IPS DF 19.7 (cell line): ENCODE measurements around the gene SCFD2.

Source experiments
- DNase-seq: peaks from one replicate; pipeline ENCODE4 v3.0.0-alpha.2; 2013; ENCODE audit warnings: low read depth, low spot score

SCFD2 gene

DNA sequence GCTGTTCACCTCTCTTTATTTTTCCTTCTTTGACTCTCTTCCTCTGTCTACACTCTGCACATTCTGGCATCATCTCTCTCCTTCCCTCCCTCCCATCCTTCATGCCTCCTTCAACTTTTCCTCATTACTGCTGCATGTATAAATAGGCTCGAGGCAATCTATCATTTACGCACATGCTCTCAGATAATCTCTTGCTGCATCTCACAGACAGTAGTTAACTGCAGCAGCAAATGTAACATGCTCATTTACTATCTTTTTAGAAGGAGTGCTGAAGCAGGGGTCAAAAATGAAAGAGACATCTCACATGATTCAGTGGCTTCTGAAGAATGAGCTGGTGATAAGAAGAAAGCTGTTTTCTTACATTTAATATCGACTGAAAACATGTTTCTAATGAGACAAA, 376.0 kb downstream of the SCFD2 start:
- no peak for DNase-seq

DNA sequence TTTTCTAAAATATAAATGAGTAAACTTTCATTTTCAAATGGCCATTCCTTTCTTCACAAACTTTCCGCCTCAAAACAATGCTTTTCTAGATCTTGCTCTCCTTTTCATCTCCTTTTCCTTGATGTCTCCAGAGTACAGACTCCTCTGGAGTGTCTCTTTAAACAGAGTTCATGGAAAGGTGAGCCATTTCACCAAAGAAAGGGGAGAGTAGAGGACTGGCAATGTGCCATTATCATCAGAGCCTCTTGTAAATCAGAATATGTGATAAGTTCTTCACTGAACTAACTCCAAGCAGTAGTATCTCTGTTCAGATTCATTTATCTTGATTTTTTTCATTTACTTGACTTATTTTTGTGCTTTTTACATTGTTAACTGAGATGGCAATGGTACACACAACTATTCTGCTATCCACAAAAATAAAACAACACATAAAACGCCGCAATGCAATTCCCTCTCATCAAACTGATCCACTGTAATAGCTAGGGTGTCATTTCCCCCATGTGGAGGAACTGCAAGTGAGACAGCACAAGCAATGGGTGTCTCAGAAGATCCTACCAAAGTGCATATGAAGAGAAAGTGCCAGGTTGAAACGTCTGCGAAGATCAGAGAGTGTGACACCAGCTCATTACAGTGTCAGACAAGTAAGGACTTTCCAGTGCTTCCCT, 378.3 kb downstream of the SCFD2 start:
- DNase-seq, result no peak

DNA sequence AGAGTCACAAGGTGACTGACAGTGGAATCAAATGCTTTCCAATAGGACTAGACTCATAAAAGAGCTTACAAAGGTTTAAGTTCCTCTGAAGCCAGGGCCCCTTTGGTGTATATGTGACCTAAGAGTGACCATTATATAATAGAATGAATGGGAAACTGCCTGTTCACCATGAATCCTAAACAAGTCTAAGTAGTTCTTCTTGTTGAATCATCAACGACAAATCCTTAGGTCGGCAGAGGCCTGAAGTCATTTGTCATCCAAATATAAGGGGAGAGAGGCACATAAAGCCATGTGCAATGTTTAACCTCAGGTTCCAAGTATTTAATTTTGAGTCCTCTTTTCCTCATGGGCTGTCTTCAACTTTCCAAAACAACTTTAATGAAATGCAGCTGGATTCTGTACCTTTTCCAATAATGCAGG, 381.4 kb downstream of the SCFD2 start:
- DNase-seq, result no peak

DNA sequence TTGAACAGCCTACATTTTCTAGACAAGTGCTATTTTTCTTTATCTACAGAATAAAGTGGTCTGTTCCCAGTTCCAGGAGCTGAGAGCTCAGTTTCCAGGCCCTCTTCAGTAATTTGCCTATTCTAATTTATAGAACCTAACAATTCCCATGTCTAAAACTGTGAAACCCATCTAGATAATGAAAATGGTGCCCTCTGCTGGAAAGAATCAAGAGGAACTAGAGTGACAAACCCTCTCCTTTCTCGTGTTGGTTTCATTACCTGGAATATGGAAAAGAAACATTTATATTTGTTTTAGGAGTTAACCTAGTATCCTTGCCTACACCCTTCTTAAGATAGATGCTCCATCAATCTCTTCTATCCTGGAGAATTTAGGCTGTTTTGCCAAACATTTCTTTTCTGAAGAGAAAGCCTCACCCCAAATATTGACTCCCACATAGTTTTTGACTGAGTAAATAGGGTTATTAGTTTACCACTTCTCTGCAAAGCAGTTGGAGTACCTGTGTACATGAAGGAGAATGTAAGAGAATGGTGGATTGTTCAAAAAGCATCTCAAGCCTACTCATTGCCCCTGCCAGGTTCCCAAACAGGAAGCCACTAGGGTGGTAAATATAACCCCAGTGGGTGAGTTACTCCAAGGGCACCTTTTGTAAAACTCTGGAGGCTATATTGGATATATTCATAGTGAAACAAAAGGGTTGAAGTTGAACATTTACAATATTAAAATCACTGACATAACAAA, 382.1 kb downstream of the SCFD2 start:
- no peak for DNase-seq

DNA sequence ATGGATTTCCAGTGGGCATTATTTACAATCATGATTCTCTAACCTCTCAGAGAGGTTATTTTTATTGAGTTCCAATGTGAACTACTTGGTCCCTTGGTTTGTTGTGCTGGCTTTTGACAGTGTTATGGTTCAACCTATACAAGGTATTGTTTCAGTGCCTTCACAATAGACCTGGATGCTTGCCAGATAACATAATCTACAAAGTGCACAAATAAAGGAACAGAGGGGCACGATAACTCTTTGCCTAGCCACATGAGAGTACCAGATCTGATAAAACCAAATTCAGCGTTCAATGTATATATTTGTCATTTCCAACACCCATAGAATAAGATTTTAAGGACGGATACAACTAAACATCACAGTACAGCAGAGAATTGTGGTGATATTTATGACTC, 382.9 kb downstream of the SCFD2 start:
- no peak for DNase-seq

DNA sequence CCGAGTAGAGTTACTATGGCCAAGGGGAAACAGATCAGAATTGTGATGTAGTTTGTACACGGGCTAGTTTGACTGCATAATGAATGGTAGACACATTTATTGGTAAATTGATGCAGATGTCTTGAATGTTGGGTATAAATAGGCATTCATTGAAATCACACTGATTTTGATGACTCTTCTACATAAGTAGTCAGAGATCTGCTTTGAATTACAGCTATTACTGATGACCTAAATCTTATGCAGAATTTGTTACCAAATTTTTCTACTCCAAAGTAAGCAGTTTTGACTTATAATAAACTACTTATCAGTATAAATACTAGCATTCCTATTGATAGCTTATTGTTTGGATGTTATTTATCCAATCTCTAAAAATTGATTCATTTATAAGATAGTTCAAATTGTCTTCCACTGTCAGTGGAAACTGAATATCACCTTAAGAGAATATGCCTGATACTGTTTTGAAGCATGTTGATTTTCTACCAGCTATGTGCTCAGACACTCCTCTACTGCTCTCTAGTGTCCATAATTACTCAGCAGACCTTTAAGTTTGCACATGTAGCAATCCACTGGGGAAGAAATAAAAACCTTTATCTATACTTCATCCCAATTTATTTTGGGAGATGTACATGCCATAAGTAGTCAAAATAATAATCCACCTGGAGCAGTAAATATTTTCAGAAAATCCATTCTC, 383.5 kb downstream of the SCFD2 start:
- no peak for DNase-seq

DNA sequence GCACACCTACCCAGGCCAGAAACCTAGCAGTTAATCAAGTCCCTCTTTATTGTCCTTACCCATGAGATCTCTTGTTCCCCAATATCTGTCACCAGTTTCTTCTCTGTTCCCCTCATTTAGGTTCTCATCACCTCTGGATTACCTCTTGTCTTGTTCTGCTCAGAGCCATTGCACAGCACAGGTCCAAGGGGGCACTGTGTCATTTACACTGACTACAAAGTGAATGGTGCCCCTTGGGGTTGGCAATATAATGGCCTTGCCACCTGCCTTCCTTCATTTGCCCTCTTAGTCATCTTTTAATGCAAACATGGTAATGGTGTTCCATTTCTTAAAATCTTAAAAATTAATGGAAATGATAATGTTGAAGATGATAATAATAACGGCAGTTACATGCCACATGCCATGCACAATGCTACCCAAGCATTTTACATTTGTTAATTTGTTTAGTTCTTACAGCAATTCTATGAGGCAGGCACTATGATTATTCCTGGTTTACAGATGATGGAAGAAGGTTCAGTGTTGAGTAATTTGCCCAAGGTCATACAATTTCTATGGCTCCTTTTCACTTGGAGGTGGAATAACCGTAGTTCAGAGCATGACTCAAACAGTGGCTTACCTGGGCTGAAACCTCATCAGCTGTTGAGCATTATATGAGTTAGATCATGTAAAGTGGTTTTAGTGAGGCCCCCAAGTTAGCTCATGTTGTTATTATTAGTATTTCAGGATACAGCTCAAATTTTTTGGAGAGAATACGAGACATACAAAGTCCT, 385.9 kb downstream of the SCFD2 start:
- DNase-seq, result no peak

DNA sequence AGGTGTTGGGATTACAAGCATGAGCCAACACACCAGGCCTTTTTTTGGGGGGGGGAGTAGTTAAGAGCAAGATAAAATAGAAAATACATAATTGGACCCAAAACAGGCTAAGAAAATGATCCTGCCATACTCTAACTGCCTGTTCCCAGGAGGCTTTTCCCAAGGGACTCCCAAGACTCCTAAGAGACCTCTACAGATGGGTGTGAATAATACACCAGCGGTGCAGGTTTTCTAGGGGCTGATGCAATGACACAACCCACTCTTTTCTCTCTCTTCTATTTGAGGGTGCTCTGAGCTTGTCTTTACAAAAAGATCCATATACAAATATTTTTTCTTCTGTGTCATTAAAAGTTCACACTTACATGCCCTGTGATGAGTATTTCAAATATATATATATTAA, 386.8 kb downstream of the SCFD2 start:
- DNase-seq, result no peak

DNA sequence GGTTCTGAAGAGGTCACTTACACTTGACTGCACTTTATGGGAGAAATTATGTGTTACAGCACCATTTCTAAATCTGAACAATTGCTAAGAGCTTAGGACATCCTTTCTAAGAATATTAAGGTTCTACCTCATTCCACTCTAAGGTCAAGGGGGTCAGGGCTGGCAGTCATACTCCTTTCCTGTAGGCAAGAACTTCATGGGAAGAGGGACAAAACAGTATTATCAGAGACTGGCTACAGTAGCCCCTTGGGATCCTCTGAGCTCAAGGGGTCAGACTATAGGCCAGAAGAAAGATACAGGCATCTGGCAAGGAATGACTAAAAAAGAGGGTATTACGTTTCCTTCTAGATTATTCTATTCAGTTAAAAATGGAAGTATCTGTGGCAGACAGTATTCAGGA, 388.6 kb downstream of the SCFD2 start:
- DNase-seq, result no peak

DNA sequence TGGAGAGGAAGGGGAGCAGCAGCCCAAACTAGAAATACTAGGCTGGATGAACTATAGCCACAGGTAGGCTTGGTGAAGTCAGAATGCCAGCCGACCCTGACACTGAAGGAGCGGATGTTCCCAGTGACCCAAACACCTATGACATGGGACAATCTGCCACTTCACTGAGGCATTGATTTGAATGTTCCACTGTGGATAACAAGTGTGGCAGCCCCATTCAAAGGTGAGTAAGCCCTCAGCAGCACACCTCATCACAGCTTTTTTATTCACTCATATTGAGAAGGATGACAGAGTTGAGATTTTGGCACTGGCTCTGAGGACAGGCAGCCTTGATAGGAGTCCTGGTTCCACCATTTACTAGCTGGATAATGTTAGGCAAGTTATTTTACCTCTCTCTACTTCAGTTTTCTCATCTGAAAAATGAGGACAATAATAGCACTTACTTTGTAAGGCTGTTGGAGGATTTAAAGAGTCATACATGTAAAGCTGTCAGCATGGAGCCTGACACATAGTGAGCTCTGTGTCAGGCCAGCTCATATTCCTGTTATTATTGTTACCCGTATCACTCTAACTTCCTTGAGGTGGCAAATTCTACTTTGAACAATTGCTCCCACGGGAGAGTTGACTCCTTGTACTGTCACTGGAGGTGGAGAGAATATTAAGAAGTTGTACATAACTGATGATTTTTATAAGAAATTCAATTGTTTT, 389.2 kb downstream of the SCFD2 start:
- no peak for DNase-seq

DNA sequence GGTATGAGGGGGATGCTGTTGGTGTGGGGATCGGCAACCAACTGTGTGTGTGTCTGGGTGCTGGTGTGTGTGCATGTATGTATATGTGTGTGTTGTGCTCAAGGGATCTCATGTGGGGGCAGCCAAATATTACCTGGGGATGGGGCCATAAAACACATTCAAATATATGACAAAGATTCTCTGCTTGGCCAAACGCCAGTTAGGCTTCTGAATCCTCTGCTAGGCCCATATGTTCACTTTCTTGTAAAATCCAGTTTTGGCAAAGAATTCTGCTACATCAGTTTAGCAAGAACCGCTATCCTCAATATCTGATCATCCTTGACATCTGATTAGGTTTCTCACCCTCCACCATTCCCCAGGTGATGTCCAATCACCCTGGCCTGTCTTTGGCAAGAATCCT, 397.2 kb downstream of the SCFD2 start:
- DNase-seq, result no peak

DNA sequence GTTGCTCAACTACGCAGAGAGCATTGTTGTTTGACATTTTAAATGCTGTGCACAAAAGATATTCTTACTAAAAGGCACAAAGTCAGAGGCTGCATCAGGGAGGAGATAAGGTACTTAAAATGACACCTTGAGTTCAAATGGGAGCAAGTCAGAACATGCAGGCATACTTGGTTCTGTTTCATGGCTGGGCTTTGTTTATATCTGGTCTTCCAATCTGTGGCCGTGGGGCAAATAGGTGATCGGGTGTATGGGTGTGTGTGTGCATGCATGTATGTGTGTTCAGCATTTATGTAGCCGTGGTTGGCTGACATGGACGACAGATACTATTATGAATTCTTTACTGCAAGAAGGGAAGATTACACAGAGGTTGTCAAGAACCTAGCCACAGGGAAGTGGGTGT, 397.6 kb downstream of the SCFD2 start:
- DNase-seq, result no peak

DNA sequence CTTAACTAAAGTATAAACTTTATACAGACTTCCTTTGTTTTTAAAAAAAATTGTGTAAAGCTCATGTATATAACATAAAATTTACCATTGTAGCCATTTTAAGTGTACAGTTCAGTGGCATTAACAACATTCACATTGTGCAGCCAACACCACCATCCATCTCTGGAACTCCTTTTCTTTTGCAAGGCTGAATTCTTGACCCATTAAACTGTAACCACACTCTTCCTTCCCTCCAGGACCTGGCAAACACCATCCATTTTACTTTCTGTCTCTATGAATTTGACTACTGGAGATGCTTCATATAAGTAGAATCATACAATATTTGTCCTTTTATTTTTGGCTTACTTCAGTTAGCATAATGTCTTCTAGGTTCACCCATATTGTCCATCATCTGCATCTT, 399.1 kb downstream of the SCFD2 start:
- no peak for DNase-seq

DNA sequence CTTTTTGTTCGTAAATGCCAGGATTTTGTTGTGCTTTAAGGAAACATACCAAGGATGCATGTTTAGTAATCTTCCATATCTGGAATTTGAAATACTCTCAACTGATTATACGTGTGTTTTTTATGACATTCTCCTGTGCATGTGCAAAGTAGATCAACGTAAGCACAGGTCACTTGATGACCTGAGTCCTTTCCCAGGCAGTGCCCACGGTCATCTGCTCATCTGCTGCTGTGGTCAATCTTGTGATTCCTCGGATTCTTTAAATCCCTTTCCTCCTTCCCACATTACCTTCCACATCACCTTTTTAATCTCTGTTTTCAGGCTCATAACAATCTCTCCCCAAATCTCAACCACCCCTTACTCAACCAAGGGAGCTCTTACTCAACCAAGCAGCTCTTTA, 399.7 kb downstream of the SCFD2 start:
- DNase-seq, result no peak

DNA sequence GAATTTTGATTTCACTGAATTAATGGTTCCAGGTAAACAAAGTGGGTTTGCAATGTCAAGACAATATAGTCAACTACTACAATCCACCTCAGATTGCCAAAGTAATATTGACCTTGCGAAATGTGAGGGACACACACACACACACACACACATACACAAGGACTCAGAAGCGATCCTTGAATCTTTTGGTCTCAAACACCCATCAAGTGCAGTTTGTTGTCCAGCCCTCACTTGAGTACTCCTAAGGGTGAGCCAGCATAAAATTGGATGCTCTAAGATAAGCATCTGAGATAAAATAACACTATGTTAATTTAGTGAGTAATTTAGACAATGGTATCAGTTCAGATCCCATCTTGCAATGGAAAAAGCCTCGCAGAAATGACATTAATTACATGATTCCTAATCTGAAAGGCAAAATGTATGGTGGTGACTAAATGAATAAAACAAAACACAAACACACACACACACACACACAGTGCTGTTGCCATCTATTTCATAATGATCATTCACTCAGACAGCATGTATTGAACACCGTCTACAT, 401.2 kb downstream of the SCFD2 start:
- no peak for DNase-seq

DNA sequence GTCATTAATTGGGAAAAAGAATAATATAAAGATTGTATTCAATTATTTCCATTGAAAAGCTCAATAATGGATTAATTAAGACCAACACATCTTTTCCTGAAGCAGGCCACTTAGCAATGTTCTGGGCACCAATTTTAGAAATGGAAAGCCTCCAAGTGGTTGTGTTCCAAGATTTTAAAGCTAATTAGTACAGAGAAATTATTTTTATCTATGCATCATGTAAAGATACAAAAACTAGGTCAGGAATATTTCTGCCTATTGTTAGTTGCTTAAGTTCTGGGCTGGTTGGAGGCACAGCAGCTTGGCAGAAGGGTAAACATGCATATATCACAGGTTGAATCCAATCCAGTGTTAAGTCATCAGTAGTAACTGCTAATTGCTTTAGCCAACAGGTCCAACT, 401.9 kb downstream of the SCFD2 start:
- DNase-seq, result no peak

DNA sequence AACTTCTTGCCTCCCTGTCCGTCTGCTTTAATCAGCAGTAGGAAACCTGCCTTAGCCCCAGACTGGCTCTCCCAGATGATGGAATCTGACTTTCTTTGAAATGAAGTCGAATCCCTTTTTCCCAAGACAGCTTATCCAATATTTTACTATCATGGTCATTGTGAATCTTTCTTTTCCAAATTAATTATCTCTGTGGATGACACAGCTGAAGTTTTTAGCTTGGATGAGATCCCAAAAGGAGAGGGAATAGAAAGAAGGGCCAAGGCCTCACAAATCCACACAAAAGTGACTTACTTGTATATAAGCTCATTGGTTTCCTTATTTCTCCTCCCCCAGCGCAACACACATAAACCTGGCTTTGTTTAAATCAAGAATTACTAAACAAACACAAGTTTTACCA, 403.1 kb downstream of the SCFD2 start:
- DNase-seq, result no peak

DNA sequence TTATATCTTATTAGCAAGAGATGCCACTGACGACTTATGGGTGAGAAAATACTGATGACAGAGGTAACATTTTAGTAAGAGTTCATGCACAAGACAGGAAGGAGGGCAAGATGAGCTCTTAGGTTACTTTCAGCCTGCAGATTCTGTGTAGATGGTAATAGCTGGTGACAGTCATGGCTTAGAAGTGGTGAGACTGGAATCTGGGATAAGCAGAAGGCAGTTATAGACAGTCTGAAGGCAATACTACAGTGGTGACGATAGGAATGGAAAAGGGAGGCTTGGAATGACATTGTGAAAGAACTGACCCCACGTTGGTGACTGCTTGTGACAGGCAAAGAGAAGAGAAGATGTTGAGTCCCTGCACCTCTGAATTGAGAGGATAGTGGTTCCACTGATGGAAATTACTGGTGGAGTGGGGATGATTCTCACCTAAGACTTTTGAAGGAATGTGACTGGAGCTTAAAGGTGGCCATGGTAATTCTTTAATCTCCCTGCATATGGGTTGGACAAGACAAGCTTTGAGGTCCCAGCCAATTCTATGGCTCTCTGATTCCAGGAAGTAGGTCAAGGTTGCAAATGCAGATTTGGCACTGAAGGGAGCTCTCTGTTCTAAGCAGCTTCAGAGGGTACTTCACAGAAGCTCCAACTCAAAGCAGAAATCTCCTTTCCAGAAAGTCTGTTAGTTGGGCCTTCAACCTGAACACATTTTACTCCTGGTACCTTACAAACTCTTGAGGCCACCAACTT, 404.0 kb downstream of the SCFD2 start:
- no peak for DNase-seq

DNA sequence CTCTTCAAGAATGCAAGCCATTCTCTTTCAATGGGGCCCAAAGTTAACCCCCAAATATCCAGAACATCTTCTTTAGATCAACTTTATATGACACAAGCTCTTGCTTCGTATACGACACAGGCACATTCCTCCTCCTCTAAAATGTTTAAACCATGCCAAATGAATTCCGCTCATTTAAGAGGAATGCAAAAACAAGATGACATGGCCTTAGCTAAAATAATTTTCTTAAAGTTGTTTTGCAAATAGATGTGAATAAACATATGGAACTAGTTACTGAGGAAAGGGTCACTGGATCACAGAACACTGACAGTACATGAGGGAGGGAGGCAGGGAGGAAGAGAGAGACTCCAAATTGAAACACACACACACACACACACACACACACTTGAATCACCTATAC, 406.3 kb downstream of the SCFD2 start:
- no peak for DNase-seq

DNA sequence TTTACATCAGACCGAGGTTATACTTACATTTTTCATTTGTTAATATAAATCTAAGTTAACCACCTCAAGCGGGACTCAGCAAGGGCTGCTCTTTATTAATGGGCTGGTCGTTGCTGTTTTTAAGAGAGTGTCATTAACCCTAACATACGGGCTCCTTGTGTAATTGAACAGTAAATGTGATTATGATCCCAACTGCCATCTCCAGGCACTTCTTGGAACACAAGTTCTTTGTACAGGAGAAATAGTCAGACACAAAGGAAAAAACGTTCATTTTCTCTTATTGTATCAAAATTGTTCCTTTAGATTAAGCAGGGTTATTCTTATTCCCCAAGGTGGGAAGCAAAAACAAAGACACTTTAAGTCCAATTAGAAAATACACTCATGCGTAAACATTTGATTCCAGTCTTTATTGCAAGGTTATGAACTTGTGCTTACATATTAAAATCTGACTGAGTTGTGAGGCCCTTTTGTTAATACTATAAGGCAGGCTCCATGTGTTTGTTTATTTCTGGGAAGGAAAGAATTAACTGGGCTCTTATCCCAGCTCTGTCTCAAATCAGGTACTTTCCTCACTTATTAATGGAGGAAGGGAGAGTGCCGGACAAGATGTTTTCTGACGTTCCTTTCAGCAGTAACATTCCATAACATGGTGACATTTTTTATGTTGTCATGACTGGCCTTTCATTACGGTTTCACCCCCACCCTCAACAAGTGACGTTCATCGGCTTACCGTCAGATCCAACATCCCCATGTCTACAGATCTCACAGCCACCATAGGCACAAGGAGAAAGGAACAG, 407.8 kb downstream of the SCFD2 start:
- DNase-seq, result no peak
